ENCODE data around the gene RASGEF1C.
A peak's percentile ranks its signal among the peaks of the same experiment; 100 is the strongest.

DNA sequence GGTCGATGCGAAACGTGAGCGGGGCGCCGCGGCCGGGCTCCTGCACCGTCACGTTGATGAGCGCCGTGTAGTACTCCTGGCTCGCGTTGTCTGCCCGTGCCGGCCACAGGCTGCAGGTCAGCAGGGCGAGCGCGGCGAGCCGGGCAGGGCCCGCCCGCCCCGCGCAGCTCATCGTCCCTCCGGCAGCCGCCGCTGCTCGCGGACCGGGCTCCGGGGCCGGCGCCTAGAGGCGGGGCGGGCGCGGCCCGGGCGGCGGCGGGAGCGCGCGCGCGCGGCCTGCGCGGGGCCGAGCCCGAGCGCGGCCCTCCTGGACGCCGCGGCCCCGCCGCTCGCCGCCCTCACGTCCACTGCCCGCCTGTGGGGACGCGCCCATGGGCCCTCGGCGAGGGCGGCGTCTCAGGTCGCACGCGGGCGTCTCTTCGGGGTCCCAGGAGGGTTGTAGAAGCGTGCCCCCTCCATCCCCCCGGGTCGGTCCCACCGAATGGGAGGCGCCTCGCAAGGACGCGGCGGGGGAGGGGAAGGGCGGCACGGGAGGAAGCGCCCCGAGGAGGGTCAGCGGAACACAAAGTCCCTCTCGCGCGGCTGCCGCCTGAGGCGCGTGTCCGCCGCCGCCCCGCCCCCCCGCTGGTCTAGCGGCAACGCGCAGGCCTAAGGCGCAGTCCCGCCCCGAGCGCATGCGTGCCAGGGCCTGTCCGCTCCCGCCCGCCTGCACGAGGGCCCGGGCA, 137.3 kb downstream of the RASGEF1C start, which contains the start of gene RNF130:
- TF ChIP-seq POLR2A (IDR thresholded peaks at IDR 0.05), result peak in 1 of 3 donors; percentile 82
- peak in 4 of 11 experiments; percentile 5 to 28 (median 15) for TF ChIP-seq CTCF (IDR thresholded peaks at IDR 0.05 in 8 of 11, conservative IDR thresholded peaks at IDR 0.05 in 3 of 11)
